Smooth muscle cell (in vitro differentiated cells): Measurements from ENCODE around the gene EPHB1. TPM values are rescaled to one million over a fixed set of nuclear protein-coding genes. Genes with fewer than 3 reads are reported as not detected.

ENCODE experiments used
- DNase-seq: peaks from one replicate; lab custom pipeline; 2025; ENCODE audit not compliant: unreplicated experiment; lab: John Stamatoyannopoulos, UW
- H2AFZ ChIP-seq: fragments of 200-600 bp; sonication (generic); 2 replicates; pipeline ENCODE4 v1.6.0; 2016; ENCODE audit warnings: antibody characterized with exemption, low read depth, mild to moderate bottlenecking
- H3F3A ChIP-seq: fragments of 200-600 bp; sonication (generic); 2 replicates; pipeline ENCODE4 v1.6.0; 2017; ENCODE audit warnings: antibody characterized with exemption, low read depth
- H3K27ac ChIP-seq: fragments of 200-600 bp; sonication (generic); 2 replicates; pipeline ENCODE4 v1.5.1; 2016; ENCODE audit warnings: low read depth, mild to moderate bottlenecking
- H3K27me3 ChIP-seq: fragments of 200-600 bp; sonication (generic); 2 replicates; pipeline ENCODE4 v1.6.1; 2016; ENCODE audit warnings: low read depth, mild to moderate bottlenecking
- H3K36me3 ChIP-seq: fragments of 200-600 bp; sonication (generic); 2 replicates; pipeline ENCODE4 v1.5.1; 2016; ENCODE audit warnings: low read depth
- H3K4me1 ChIP-seq: fragments of 200-600 bp; sonication (generic); 2 replicates; pipeline ENCODE4 v1.5.1; 2016; ENCODE audit warnings: low read depth
- H3K4me2 ChIP-seq: fragments of 200-600 bp; sonication (generic); 2 replicates; pipeline ENCODE4 v1.6.0; 2016; ENCODE audit warnings: mild to moderate bottlenecking
- H3K4me3 ChIP-seq: fragments of 200-600 bp; sonication (generic); 2 replicates; pipeline ENCODE4 v1.5.1; 2016; ENCODE audit warnings: mild to moderate bottlenecking
- H3K79me2 ChIP-seq: fragments of 200-600 bp; sonication (generic); 2 replicates; pipeline ENCODE4 v1.6.0; 2016; ENCODE audit warnings: low read depth, mild to moderate bottlenecking
- H3K9ac ChIP-seq: fragments of 200-600 bp; sonication (generic); 2 replicates; pipeline ENCODE4 v1.6.0; 2016; ENCODE audit warnings: low read depth
- H3K9me3 ChIP-seq: fragments of 200-600 bp; sonication (generic); replicated peaks from 2 replicates; pipeline ENCODE4 v1.5.1; 2016; ENCODE audit warnings: low read depth
- H4K20me1 ChIP-seq: fragments of 200-600 bp; sonication (generic); 2 replicates; pipeline ENCODE4 v1.6.0; 2016; ENCODE audit warnings: low read depth
- WGBS: methylation state at CpG from one replicate; pipeline ENCODE4 v1.1.7; 2016; ENCODE audit warnings: low lambda C conversion rate; 5-methylcytosine and 5-hydroxymethylcytosine counted together
- polyA plus RNA-seq: library from polyadenylated mRNA; unstranded; fragments of >200 nt; fragmentation: Nextera tagmentation; extraction: Ambion mirVana; gene quantifications from 2 replicates; pipeline ENCODE4 v1.2.1, GENCODE V29; 2016
- total RNA-seq: library from RNA; depleted of rRNA; stranded (reverse); fragments of >200 nt; gene quantifications from 2 replicates; pipeline ENCODE4 v1.2.3, GENCODE V29; 2014
- TF ChIP-seq, protein P1 (sequence below): fragments of 200-600 bp; sonication (generic); IDR thresholded peaks from 2 replicates; pipeline ENCODE4 v1.5.1; 2017; ENCODE audit warnings: borderline replicate concordance, mild to moderate bottlenecking, antibody characterized with exemption; ENCODE audit not compliant: insufficient read depth, poor library complexity, severe bottlenecking

Gene EPHB1
- total and polyA plus RNA-seq, 2 experiments from 2014 or later: 2.5 to 2.6 TPM

DNA sequence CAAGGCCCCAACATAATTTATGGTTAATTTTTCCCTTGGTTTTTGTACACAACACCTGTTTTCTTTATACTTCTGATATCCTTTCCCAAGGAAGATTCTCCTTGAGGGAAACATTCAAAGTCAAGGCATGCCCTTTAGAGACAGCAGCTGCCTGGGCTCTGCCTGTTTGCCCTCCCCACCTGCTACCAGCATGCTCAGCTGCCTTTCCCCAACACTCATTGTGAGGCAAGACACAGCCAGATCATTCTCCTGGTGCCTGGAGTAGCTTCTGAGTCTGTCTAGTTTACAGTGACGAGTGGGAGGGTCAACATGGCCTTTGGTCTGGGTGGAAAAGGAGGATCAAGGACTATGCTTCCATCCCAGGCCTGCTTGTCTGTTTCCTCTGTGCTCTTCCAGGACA is 132.5 kb downstream of the EPHB1 start:
- WGBS: 76% methylated on average over 1 of the region's 1 CpG

DNA sequence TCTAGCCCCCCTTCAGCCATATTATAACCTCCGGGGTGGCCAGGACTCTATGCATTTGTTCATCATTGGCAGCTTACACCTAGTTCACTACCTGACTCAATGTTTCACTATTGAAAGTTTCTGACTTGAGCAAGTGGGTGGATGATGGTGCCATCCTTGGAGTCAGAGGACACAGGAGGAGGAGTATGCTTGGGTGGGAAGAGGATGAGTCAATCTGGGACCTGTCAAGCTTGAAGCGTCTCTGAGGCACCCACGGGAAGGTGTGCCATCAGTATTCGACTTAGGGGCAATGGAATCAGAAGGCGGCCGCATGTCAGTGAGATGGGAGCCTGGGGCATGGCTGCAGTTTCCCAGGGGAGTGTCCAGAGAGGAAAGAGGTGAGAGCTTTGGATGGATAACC is 133.3 kb downstream of the EPHB1 start:
- TF ChIP-seq, protein P1, sequence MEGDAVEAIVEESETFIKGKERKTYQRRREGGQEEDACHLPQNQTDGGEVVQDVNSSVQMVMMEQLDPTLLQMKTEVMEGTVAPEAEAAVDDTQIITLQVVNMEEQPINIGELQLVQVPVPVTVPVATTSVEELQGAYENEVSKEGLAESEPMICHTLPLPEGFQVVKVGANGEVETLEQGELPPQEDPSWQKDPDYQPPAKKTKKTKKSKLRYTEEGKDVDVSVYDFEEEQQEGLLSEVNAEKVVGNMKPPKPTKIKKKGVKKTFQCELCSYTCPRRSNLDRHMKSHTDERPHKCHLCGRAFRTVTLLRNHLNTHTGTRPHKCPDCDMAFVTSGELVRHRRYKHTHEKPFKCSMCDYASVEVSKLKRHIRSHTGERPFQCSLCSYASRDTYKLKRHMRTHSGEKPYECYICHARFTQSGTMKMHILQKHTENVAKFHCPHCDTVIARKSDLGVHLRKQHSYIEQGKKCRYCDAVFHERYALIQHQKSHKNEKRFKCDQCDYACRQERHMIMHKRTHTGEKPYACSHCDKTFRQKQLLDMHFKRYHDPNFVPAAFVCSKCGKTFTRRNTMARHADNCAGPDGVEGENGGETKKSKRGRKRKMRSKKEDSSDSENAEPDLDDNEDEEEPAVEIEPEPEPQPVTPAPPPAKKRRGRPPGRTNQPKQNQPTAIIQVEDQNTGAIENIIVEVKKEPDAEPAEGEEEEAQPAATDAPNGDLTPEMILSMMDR: no peak
- no peak overlapping the region for H3K4me2 ChIP-seq

More for the DNA sequence above, 132.5 kb downstream of the EPHB1 start:
- Histone ChIP-seq H4K20me1 (no peaks in the 10 kb centered on the region), H3K9ac (no peak overlapping the region), H3K9me3 (no peaks in the 10 kb centered on the region), H3K27me3 (no peaks in the 10 kb centered on the region), H2AFZ (no peak overlapping the region), H3K4me1 (no peaks in the 10 kb centered on the region), H3K4me3 (no peak overlapping the region), H3K27ac (no peak overlapping the region), H3K36me3 (no peaks in the 10 kb centered on the region), H3K4me2 (no peak overlapping the region), H3K79me2 (no peaks in the 10 kb centered on the region), H3F3A (no peaks in the 10 kb centered on the region)
- no peak for DNase-seq
- TF ChIP-seq, protein P1: no peak

DNA sequence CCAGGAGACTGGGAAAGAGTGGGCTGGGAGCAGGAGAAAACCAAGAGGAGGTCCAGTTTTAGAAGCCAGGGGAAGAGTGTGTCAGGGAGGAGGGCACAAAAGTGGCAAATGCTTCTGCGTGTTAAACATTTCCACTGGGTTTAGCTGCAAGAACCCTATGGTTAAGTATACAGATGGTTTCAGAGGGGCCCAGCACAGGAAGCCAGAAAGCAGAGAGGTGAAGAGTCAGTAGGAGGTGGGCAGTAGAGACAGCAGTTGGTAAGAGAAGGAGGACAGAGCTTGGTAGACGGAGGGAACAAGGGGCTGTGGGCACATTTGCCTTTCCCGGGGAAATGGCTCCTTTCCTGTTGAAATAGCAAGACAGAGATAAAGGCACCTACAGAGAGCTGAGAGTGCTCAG is 133.8 kb downstream of the EPHB1 start:
- Histone ChIP-seq H3K4me2 (no peak overlapping the region), H3K27ac (no peak overlapping the region), H4K20me1 (no peaks in the 10 kb centered on the region), H3K27me3 (no peaks in the 10 kb centered on the region), H3K9me3 (no peaks in the 10 kb centered on the region), H3K4me3 (no peak overlapping the region), H3K36me3 (no peaks in the 10 kb centered on the region), H2AFZ (no peak overlapping the region), H3F3A (no peaks in the 10 kb centered on the region), H3K4me1 (no peaks in the 10 kb centered on the region), H3K9ac (no peak overlapping the region), H3K79me2 (no peaks in the 10 kb centered on the region)
- DNase-seq: no peak
- WGBS: 81% methylated on average over 3 of the region's 3 CpGs
- TF ChIP-seq, protein P1: no peak

More for the DNA sequence above, 133.3 kb downstream of the EPHB1 start:
- 72% methylated on average over 6 of the region's 6 CpGs for WGBS
- H3F3A ChIP-seq: no peaks in the 10 kb centered on the region
- no peak for DNase-seq
- no peaks in the 10 kb centered on the region for H3K9me3 ChIP-seq
- H3K79me2 ChIP-seq: no peaks in the 10 kb centered on the region
- H4K20me1 ChIP-seq: no peaks in the 10 kb centered on the region
- no peak overlapping the region for H3K4me3 ChIP-seq
- no peak overlapping the region for H2AFZ ChIP-seq
- no peaks in the 10 kb centered on the region for H3K36me3 ChIP-seq
- H3K9ac ChIP-seq: no peak overlapping the region
- H3K27ac ChIP-seq: no peak overlapping the region
- H3K27me3 ChIP-seq: no peaks in the 10 kb centered on the region
- no peaks in the 10 kb centered on the region for H3K4me1 ChIP-seq

DNA sequence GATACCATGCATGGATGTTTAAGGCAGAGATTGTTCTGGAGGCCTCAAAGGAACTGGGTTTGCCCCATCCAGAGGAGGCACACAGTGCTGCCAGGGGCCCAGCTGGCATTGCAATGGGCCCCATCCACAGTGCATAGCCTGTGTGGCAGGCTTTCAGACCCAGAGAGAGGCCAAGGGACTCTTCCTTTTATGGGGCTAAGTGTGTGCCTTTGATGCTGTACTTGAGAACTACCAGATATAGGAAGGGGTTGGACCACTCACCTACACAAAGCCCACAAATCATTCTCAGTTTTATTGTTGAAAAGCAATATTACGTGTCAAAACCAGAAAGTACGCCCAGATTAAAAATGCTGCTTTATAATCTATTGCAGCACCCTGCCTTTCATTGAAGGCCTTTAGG is 134.9 kb downstream of the EPHB1 start:
- Histone ChIP-seq H3K36me3 (no peaks in the 10 kb centered on the region), H3K9ac (no peak overlapping the region), H3K27me3 (no peaks in the 10 kb centered on the region), H2AFZ (no peak overlapping the region), H3K4me3 (no peak overlapping the region), H3K27ac (no peak overlapping the region), H4K20me1 (no peaks in the 10 kb centered on the region), H3K9me3 (no peaks in the 10 kb centered on the region), H3K4me2 (no peak overlapping the region), H3K79me2 (no peaks in the 10 kb centered on the region), H3F3A (no peaks in the 10 kb centered on the region), H3K4me1 (no peaks in the 10 kb centered on the region)
- no peak for DNase-seq
- TF ChIP-seq, protein P1: no peak
- WGBS: 87% methylated on average over 2 of the region's 2 CpGs
